DND-41 (cell line): ENCODE results near the gene PPME1.

ENCODE experiments used
- CTCF ChIP-seq: IDR thresholded peaks from 2 replicates; pipeline ENCODE4 v1.5.1; 2012; ENCODE audit warnings: borderline replicate concordance, low read length, moderate library complexity, mild to moderate bottlenecking; ENCODE audit not compliant: poor library complexity, severe bottlenecking; ENCODE audit errors: extremely low read depth
- EZH2 ChIP-seq: IDR thresholded peaks from 3 replicates; pipeline ENCODE4 v1.6.1; 2012; ENCODE audit warnings: borderline replicate concordance, low read depth, mild to moderate bottlenecking, moderate library complexity, low read length, inconsistent platforms; ENCODE audit not compliant: severe bottlenecking

- TF ChIP-seq EZH2 (no peak), CTCF (no peak)
Observed at GRCh38 chr11:74168838-74169237, 2.3 kb upstream of the PPME1 start.
